ENCODE results near the gene BRINP3. TPM values are rescaled to one million over a fixed set of nuclear protein-coding genes. Genes with fewer than 3 reads are reported as not detected.

BRINP3 gene
- total RNA-seq, 1 experiment from 2014 or later = not detected

DNA sequence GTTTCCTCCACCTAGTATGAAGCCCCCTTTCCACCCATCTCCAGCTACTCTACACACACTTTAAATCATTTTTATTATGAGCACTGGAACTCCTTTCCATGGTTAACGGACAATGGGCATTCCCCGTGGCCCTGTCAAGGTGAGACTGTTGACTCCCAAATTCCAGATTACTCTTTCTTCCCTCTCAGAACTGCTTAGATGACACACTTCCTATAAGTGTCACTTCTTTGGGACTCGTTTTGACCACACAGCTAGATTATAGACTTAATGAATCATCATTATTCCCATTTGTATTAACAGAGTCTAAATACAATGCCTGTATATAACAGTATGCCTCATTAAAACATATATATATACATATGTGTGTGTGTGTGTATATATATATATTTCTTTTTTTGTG is 215.1 kb downstream of the BRINP3 start:
- no peak overlapping the region for H3K14ac ChIP-seq (ENCODE audit: insufficient read depth, low read length)
- H3K27ac Mint-ChIP-seq = no peak overlapping the region
- DNase-seq = no peak
- H2BK15ac ChIP-seq (ENCODE audit: low read depth, low read length) = no peak overlapping the region
- no peaks in the 10 kb centered on the region for H3K79me1 ChIP-seq (ENCODE audit: insufficient read depth, low read depth, low read length, poor library complexity, severe bottlenecking)
- H3K27me3 ChIP-seq (ENCODE audit: insufficient read depth, low read length) = no peaks in the 10 kb centered on the region
- WGBS (ENCODE audit: extremely low coverage, insufficient read length, low lambda C conversion rate) = no CpG with 5 or more reads among the region's 3 CpGs
- no peak overlapping the region for H2AFZ ChIP-seq (ENCODE audit: low read length)
- H3K23me2 ChIP-seq (ENCODE audit: insufficient read length, low read depth, low read length, poor library complexity, severe bottlenecking) = no peaks in the 10 kb centered on the region
- H4K20me1 ChIP-seq (ENCODE audit: control insufficient read depth, insufficient read depth, insufficient read length) = no peaks in the 10 kb centered on the region
- no peak overlapping the region for H3K23ac ChIP-seq (ENCODE audit: insufficient read length, low read depth, low read length)
- H2BK120ac ChIP-seq (ENCODE audit: low read depth, low read length, poor library complexity, severe bottlenecking) = no peak overlapping the region
- H3K9ac ChIP-seq (ENCODE audit: extremely low read depth, insufficient read length, low read length) = no peak overlapping the region
- no peak overlapping the region for H2BK5ac ChIP-seq (ENCODE audit: insufficient read length, low read length)
- no peaks in the 10 kb centered on the region for H3K9me3 ChIP-seq (ENCODE audit: control insufficient read depth, low read depth, low read length)
- no peak overlapping the region for H4K8ac ChIP-seq (replicated peaks; ENCODE audit: insufficient read length, low read depth, low read length)
- no peak overlapping the region for H4K5ac ChIP-seq (ENCODE audit: insufficient read length, low read depth, low read length)
- H3K36me3 Mint-ChIP-seq (ENCODE audit: insufficient read depth in 1 of 3, low read depth in 3 of 3) = no peaks in the 10 kb centered on the region
- TF ChIP-seq, protein P1, sequence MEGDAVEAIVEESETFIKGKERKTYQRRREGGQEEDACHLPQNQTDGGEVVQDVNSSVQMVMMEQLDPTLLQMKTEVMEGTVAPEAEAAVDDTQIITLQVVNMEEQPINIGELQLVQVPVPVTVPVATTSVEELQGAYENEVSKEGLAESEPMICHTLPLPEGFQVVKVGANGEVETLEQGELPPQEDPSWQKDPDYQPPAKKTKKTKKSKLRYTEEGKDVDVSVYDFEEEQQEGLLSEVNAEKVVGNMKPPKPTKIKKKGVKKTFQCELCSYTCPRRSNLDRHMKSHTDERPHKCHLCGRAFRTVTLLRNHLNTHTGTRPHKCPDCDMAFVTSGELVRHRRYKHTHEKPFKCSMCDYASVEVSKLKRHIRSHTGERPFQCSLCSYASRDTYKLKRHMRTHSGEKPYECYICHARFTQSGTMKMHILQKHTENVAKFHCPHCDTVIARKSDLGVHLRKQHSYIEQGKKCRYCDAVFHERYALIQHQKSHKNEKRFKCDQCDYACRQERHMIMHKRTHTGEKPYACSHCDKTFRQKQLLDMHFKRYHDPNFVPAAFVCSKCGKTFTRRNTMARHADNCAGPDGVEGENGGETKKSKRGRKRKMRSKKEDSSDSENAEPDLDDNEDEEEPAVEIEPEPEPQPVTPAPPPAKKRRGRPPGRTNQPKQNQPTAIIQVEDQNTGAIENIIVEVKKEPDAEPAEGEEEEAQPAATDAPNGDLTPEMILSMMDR (conservative IDR thresholded peaks at IDR 0.05) = no peak
- no peak overlapping the region for H2BK12ac ChIP-seq (ENCODE audit: insufficient read length, low read depth, low read length)
- no peak overlapping the region for H3K18ac ChIP-seq (ENCODE audit: insufficient read length, low read depth, low read length)
- no peak overlapping the region for H4K91ac ChIP-seq (ENCODE audit: insufficient read length, low read depth, low read length)
- no peak overlapping the region for H3K4me2 ChIP-seq (ENCODE audit: insufficient read depth, insufficient read length, low read length)
- no peak overlapping the region for H2BK20ac ChIP-seq (ENCODE audit: low read depth, low read length, poor library complexity, severe bottlenecking)
- H3K4ac ChIP-seq (ENCODE audit: low read depth, low read length) = no peak overlapping the region
- no peak overlapping the region for H3T11ph ChIP-seq (ENCODE audit: low read length)
- peaks cover 0 to 5% of the 10 kb centered on the region in 2 experiments; a peak in 1 of 4 replicates for H3K4me1 Mint-ChIP-seq
- H3K27me3 Mint-ChIP-seq (ENCODE audit: low read depth) = no peaks in the 10 kb centered on the region
- H3K27ac ChIP-seq (ENCODE audit: insufficient read length, low read depth, low read length) = no peak overlapping the region
- H2AK5ac ChIP-seq (ENCODE audit: insufficient read length, low read length) = no peak overlapping the region
- no peaks in the 10 kb centered on the region for H3K4me1 ChIP-seq (ENCODE audit: insufficient read depth, low read length)
- no peak overlapping the region for H3K4me3 Mint-ChIP-seq
- no peaks in the 10 kb centered on the region for H3K79me2 ChIP-seq (ENCODE audit: insufficient read depth, low read length)
- no peaks in the 10 kb centered on the region for H3K9me3 Mint-ChIP-seq
- no peak overlapping the region for H3K56ac ChIP-seq (ENCODE audit: insufficient read length, low read depth, low read length)
